ENCODE measurements around the gene MRRF. TPM values are rescaled to one million over a fixed set of nuclear protein-coding genes. Genes with fewer than 3 reads are reported as not detected.

The MRRF gene
- total and polyA plus RNA-seq, 2 of the 4 experiments (the other 2 are of a cell fraction) = 32.1 to 38.0 TPM

GRCh38 chr9:122248448-122248865 lies 16.2 kb upstream of the MRRF start:
- WGBS, 2 experiments (ENCODE audit: extremely low coverage in 2 of 2, insufficient read length in 1 of 2) = no CpG with 5 or more reads among the region's 5 CpGs
- ATAC-seq (ENCODE audit: low read depth) (no peak), DNase-seq (no peak)
- no peak overlapping the region for H3K23ac ChIP-seq (ENCODE audit: low read depth, low read length)
- H3K4me3 ChIP-seq (ENCODE audit: insufficient read depth, low read depth, low read length) = no peak overlapping the region
- H4K8ac ChIP-seq (ENCODE audit: low read depth in 2 of 2, low read length in 2 of 2) = no peak overlapping the region
- POLR2A ChIA-PET (ENCODE audit: unreplicated experiment) = no interaction called here
- H2BK20ac ChIP-seq (ENCODE audit: low read depth, low read length) = no peak overlapping the region
- TF ChIP-seq MAZ (IDR thresholded peaks at IDR 0.05; ENCODE audit: borderline replicate concordance, low read depth, low read length) = no peak
- TF ChIP-seq MAFK (IDR thresholded peaks at IDR 0.05; ENCODE audit: low read depth, low read length) = no peak
- no peak for TF ChIP-seq RFX5 (IDR thresholded peaks at IDR 0.05; ENCODE audit: low read depth, low read length)
- no peak for TF ChIP-seq BHLHE40 (IDR thresholded peaks at IDR 0.05; ENCODE audit: low read depth, low read length)
- TF ChIP-seq USF2 (IDR thresholded peaks at IDR 0.05; ENCODE audit: low read depth, low read length) = no peak
- no peak for TF ChIP-seq POLR2A (IDR thresholded peaks at IDR 0.05; ENCODE audit: low read depth, low read length)
- no peak for TF ChIP-seq ELK1 (IDR thresholded peaks at IDR 0.05; ENCODE audit: borderline replicate concordance, low read depth, low read length)
- TF ChIP-seq CEBPB (IDR thresholded peaks at IDR 0.05; ENCODE audit: low read depth, low read length) = no peak
- H3K36me3 ChIP-seq (ENCODE audit: control insufficient read depth, insufficient read depth, low read length) = peaks cover 42% of the 10 kb centered on the region
- H3K9me3 ChIP-seq (ENCODE audit: control insufficient read depth, insufficient read depth, low read length) = no peaks in the 10 kb centered on the region
- H3K9ac ChIP-seq (ENCODE audit: low read depth, low read length) = no peak overlapping the region
- no peak overlapping the region for H3K56ac ChIP-seq (ENCODE audit: extremely low read depth, insufficient read depth, low read length)
- H3K27ac ChIP-seq (ENCODE audit: insufficient read depth, low read length) = no peak overlapping the region
- peaks cover 4% of the 10 kb centered on the region; the same call in 1 of the 2 replicates for H4K20me1 ChIP-seq (ENCODE audit: insufficient read depth, low read length)
- peaks cover 10 to 21% of the 10 kb centered on the region in 2 experiments; a peak in 3 of 4 replicates for H3K79me1 ChIP-seq (ENCODE audit: low read depth in 1 of 2, low read length in 2 of 2)
- in situ Hi-C loops (cut with MboI; ENCODE audit: low sequenced_read_pairs) = no loop called here
- no peak overlapping the region for H2BK5ac ChIP-seq (ENCODE audit: low read depth, low read length, poor library complexity, severe bottlenecking)
- dilution Hi-C loops (cut with HindIII; ENCODE audit: low sequenced_read_pairs, unreplicated experiment) = no loop called here
- H3K27me3 ChIP-seq (ENCODE audit: control insufficient read depth, insufficient read depth, low read length) = no peaks in the 10 kb centered on the region
- H2BK120ac ChIP-seq (ENCODE audit: low read depth, low read length) = no peak overlapping the region
- H3K9me1 ChIP-seq (ENCODE audit: insufficient read depth, low read length) = no peaks in the 10 kb centered on the region; the same call in 1 of the 2 replicates
- no peak overlapping the region for H2AK5ac ChIP-seq (ENCODE audit: low read depth, low read length)
- intact Hi-C loops (cut with micrococcal nuclease) = no loop called here
- no peak overlapping the region for H2AK9ac ChIP-seq (replicated peaks; ENCODE audit: low read depth, low read length, poor library complexity)
- H3K14ac ChIP-seq (replicated peaks; ENCODE audit: low read depth, low read length) = no peak overlapping the region
- no peaks in the 10 kb centered on the region for H3K4me1 ChIP-seq (ENCODE audit: control insufficient read depth, insufficient read depth, low read length)
- no peak overlapping the region for H4K91ac ChIP-seq (ENCODE audit: insufficient read depth, low read depth, low read length)
- H3K4ac ChIP-seq (ENCODE audit: low read depth, low read length) = no peak overlapping the region
- H3K4me2 ChIP-seq (ENCODE audit: low read depth, low read length) = no peak overlapping the region
- no peak overlapping the region for H2AFZ ChIP-seq (replicated peaks; ENCODE audit: low read length, poor library complexity)
- H4K5ac ChIP-seq (ENCODE audit: low read depth, low read length) = no peak overlapping the region
- H3K18ac ChIP-seq (ENCODE audit: low read depth, low read length) = no peak overlapping the region
- no TSS peak for BruUV-seq (replicated peaks)
- CTCF ChIA-PET = no interaction called here
- no peak overlapping the region for H2BK15ac ChIP-seq (ENCODE audit: low read depth, low read length)

All from IMR-90 (cell line).